Karpas-422 (cell line): Measurements from ENCODE around the gene CARM1. TPM values are rescaled to one million over a fixed set of nuclear protein-coding genes. Genes with fewer than 3 reads are reported as not detected.

ENCODE experiments used
- DNase-seq: peaks from one replicate; pipeline ENCODE4 v3.0.0-alpha.2; 2015
- H2AFZ ChIP-seq: fragments of 200-600 bp; sonication (generic); 2 replicates; pipeline ENCODE4 v1.6.1; 2014; ENCODE audit warnings: antibody characterized with exemption, low read length, mixed read lengths
- H3K27ac ChIP-seq: fragments of 200-600 bp; sonication (generic); 2 replicates; pipeline ENCODE4 v1.5.1; 2014; ENCODE audit warnings: mild to moderate bottlenecking, low read length, moderate library complexity
- H3K27me3 ChIP-seq: fragments of 200-600 bp; sonication (generic); 2 replicates; pipeline ENCODE4 v1.6.1; 2014; ENCODE audit warnings: low read length, mixed read lengths
- H3K36me3 ChIP-seq: fragments of 200-600 bp; sonication (generic); 2 replicates; pipeline ENCODE4 v1.6.1; 2014; ENCODE audit warnings: low read length, mixed read lengths; ENCODE audit not compliant: insufficient read depth
- H3K4me1 ChIP-seq: fragments of 200-600 bp; sonication (generic); 2 replicates; pipeline ENCODE4 v1.6.1; 2014; ENCODE audit warnings: mild to moderate bottlenecking, low read length, mixed read lengths
- H3K4me2 ChIP-seq: fragments of 200-600 bp; sonication (generic); 2 replicates; pipeline ENCODE4 v1.6.1; 2014; ENCODE audit warnings: low read length, low read depth, mild to moderate bottlenecking; ENCODE audit not compliant: poor library complexity, severe bottlenecking
- H3K4me3 ChIP-seq: fragments of 200-600 bp; sonication (generic); 2 replicates; pipeline ENCODE4 v1.5.1; 2014; ENCODE audit warnings: mild to moderate bottlenecking, antibody characterized with exemption, low read length, mixed read lengths
- H3K79me2 ChIP-seq: fragments of 200-600 bp; sonication (generic); 2 replicates; pipeline ENCODE4 v1.6.1; 2014; ENCODE audit warnings: mild to moderate bottlenecking, low read length, mixed read lengths
- H3K9ac ChIP-seq: fragments of 200-600 bp; sonication (generic); 2 replicates; pipeline ENCODE4 v1.6.0; 2014; ENCODE audit warnings: low read length
- H3K9me2 ChIP-seq: fragments of 200-600 bp; sonication (generic), shearing (Covaris generic); replicated peaks from 2 replicates; pipeline ENCODE4 v1.6.0; 2014; ENCODE audit warnings: mild to moderate bottlenecking, low read length, moderate library complexity; ENCODE audit not compliant: insufficient read depth
- H3K9me3 ChIP-seq: fragments of 300-700, 200-600 bp; sonication (generic); 2 replicates; pipeline ENCODE4 v1.6.1; 2014; ENCODE audit warnings: low read length, mixed read lengths
- H4K20me1 ChIP-seq: fragments of 200-600 bp; sonication (generic); 2 replicates; pipeline ENCODE4 v1.6.1; 2014; ENCODE audit warnings: mild to moderate bottlenecking, antibody characterized with exemption, low read length, low read depth; ENCODE audit not compliant: insufficient read depth
- total RNA-seq: library from RNA; depleted of rRNA; stranded (reverse); fragments of >200 nt; shearing (Covaris generic); gene quantifications from 2 replicates; pipeline ENCODE4 v1.2.3, GENCODE V29; 2014; ENCODE audit warnings: low replicate concordance

Gene CARM1
- total RNA-seq, 1 experiment from 2014 or later, result 38.2 TPM

DNA sequence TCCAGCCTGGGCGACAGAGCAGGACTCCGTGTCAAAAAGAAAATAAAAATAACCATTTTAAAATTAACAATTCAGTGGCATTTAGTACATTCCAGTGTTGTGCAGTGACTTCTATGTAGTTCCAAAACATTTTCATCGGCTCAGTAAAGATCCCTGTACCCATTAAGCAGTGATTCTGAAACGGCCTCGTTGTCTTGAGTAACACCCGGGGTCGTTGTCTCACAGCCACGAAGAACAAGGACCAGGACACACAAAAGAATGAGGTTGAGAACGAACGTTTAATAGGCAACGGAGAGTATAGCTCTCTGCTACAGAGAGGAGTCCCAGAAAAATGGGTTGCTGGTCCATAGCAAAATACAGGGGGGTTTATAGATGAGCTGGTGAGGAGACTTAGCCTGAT lies 33.0 kb upstream of the CARM1 start:
- Histone ChIP-seq H3K4me3 (peak overlapping the region; percentile 51), H3K36me3 (no peaks in the 10 kb centered on the region; the same call in 1 of the 2 replicates), H3K9ac (peak overlapping the region; percentile 58), H3K79me2 (no peaks in the 10 kb centered on the region), H3K9me3 (peaks cover 5% of the 10 kb centered on the region; the same call in 1 of the 2 replicates), H3K4me1 (peaks cover 32% of the 10 kb centered on the region), H4K20me1 (no peaks in the 10 kb centered on the region), H3K27me3 (no peaks in the 10 kb centered on the region), H3K4me2 (peak overlapping the region; percentile 64), H3K9me2 (no peaks in the 10 kb centered on the region), H3K27ac (peak overlapping the region; percentile 91), H2AFZ (no peak overlapping the region; the same call in 1 of the 2 replicates)
- no peak for DNase-seq

GRCh38 chr19:10839114-10840050 lies 32.0 kb upstream of the CARM1 start:
- Histone ChIP-seq H4K20me1 (no peaks in the 10 kb centered on the region), H2AFZ (no peak overlapping the region), H3K4me2 (peak overlapping the region; percentile 64), H3K9me3 (peaks cover 5% of the 10 kb centered on the region; the same call in 1 of the 2 replicates), H3K36me3 (no peaks in the 10 kb centered on the region; the same call in 1 of the 2 replicates), H3K4me1 (peaks cover 32% of the 10 kb centered on the region), H3K27ac (peak overlapping the region; percentile 91; the same call in 1 of the 2 replicates), H3K27me3 (no peaks in the 10 kb centered on the region), H3K9ac (no peak overlapping the region), H3K9me2 (no peaks in the 10 kb centered on the region), H3K79me2 (no peaks in the 10 kb centered on the region), H3K4me3 (peak overlapping the region; percentile 51; the same call in 1 of the 2 replicates)
- no peak for DNase-seq

GRCh38 chr19:10842788-10843187 lies 28.6 kb upstream of the CARM1 start:
- no peaks in the 10 kb centered on the region for H3K79me2 ChIP-seq
- H3K36me3 ChIP-seq, result no peaks in the 10 kb centered on the region; the same call in 1 of the 2 replicates
- DNase-seq, result no peak
- H3K9me2 ChIP-seq, result no peaks in the 10 kb centered on the region
- no peak overlapping the region for H3K4me3 ChIP-seq
- peaks cover 16% of the 10 kb centered on the region for H3K4me1 ChIP-seq
- no peak overlapping the region for H3K9ac ChIP-seq
- 0 out of 2 replicates have a peak, but pooled peaks cover 3% of the 10 kb centered on the region for H3K27me3 ChIP-seq
- H3K4me2 ChIP-seq, result no peak overlapping the region
- peaks cover 5% of the 10 kb centered on the region; the same call in 1 of the 2 replicates for H3K9me3 ChIP-seq
- H4K20me1 ChIP-seq, result no peaks in the 10 kb centered on the region
- H2AFZ ChIP-seq, result no peak overlapping the region
- H3K27ac ChIP-seq, result no peak overlapping the region

- peaks cover 6% of the 10 kb centered on the region; the same call in 1 of the 2 replicates for H3K4me1 ChIP-seq
- H3K27me3 ChIP-seq, result 0 out of 2 replicates have a peak, but pooled peaks cover 3% of the 10 kb centered on the region
- no peaks in the 10 kb centered on the region for H3K9me2 ChIP-seq
- no peak overlapping the region for H2AFZ ChIP-seq
- H3K9ac ChIP-seq, result no peak overlapping the region
- no peaks in the 10 kb centered on the region for H3K36me3 ChIP-seq
- H3K4me3 ChIP-seq, result no peak overlapping the region
- H3K9me3 ChIP-seq, result no peaks in the 10 kb centered on the region
- H3K79me2 ChIP-seq, result no peaks in the 10 kb centered on the region
- H3K4me2 ChIP-seq, result no peak overlapping the region
- H4K20me1 ChIP-seq, result no peaks in the 10 kb centered on the region
- no peak overlapping the region for H3K27ac ChIP-seq
- no peak for DNase-seq
These were observed 24.7 kb upstream of the CARM1 start for GRCh38 chr19:10846500-10847202.

DNA sequence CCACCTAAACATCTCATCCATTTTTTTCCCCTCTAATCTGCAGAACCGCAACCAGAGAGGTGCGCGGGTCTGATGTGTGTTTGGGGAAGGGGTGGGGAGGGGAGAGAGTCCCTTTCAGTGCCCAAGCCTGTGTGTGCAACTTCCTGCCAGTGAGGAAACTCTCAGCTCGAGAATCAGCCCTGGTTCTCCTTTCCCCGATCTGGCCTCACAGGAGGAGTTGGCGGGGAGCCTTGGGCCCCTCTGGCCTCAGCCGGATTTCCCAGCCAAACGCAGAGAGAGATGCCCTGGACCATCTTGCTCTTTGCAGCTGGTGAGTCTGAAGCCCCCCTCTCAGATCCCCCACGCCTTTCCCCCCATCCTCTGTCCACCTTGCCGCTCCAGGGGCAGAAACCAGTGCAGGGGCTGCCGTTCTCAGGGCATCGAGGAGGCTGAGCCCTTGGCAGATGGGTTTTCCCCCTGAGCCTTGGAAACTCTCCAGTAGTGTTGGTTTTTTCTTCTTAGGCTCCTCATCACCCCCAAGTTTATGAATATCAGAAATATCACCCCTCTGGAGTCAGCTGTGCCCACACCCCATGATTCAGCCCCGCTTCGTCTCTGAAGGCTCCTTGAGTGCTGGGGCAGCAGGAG lies 23.0 kb upstream of the CARM1 start, which contains the start of gene C19orf38:
Gene C19orf38 (plus strand): TSS at position 186 of the 627 bp plus-strand sequence. CDS start 94 bp downstream, at position 280.
- Histone ChIP-seq H3K79me2 (no peaks in the 10 kb centered on the region), H3K9me2 (no peaks in the 10 kb centered on the region), H3K4me2 (no peak within 1 kb of the TSS), H3K27ac (no peak within 1 kb of the TSS), H3K9ac (peak within 1 kb of the TSS; percentile 38), H3K36me3 (no peaks in the 10 kb centered on the region), H4K20me1 (no peaks in the 10 kb centered on the region), H2AFZ (peak within 1 kb of the TSS; percentile 30; the same call in 1 of the 2 replicates), H3K27me3 (0 out of 2 replicates have a peak, but pooled peaks cover 3% of the 10 kb centered on the region), H3K4me3 (no peak within 1 kb of the TSS), H3K4me1 (peaks cover 6% of the 10 kb centered on the region; the same call in 1 of the 2 replicates), H3K9me3 (no peaks in the 10 kb centered on the region)
- DNase-seq, result no peak

GRCh38 chr19:10850631-10851030 lies 20.7 kb upstream of the CARM1 start:
- Histone ChIP-seq H2AFZ (no peak overlapping the region), H4K20me1 (no peaks in the 10 kb centered on the region), H3K4me1 (peaks cover 6% of the 10 kb centered on the region; the same call in 1 of the 2 replicates), H3K27me3 (0 out of 2 replicates have a peak, but pooled peaks cover 3% of the 10 kb centered on the region), H3K9me3 (no peaks in the 10 kb centered on the region), H3K9ac (no peak overlapping the region), H3K79me2 (no peaks in the 10 kb centered on the region), H3K27ac (no peak overlapping the region), H3K4me3 (no peak overlapping the region), H3K36me3 (no peaks in the 10 kb centered on the region), H3K9me2 (no peaks in the 10 kb centered on the region), H3K4me2 (no peak overlapping the region)
- no peak for DNase-seq

DNA sequence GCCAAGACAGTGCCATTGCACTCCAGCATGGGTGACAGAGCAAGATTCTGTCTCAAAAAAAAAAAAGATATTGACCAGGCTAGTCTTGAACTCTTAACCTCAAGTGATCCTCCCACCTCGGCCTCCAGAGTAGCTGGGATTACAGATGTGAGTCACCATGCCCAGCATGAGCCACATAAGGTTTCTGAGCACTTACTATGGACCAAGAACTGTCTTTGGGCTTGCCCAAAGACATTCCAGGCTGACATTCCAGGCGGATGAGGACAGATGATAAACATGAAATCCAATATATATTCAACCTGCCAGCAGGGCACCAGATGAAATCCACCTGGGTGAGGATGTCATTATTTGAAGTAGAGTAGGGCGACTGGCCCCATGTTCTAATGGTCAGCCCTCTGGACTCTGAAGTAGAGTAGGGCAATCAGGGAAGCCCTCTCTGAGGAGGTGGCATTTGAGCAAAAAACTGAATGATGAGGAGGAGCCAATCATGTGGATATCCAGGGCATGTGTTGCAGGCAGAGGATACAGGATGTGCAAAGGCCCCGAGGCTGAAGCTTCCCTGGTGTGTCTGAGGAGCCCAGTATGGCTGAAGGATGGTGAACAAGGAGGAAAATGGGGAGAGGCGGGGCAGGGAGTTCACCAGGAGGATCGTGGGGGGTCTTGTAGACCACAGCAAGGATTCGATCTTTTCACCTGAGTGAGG lies 19.1 kb upstream of the CARM1 start:
- no peak overlapping the region for H3K27ac ChIP-seq
- no peaks in the 10 kb centered on the region for H3K79me2 ChIP-seq
- H3K4me1 ChIP-seq, result peaks cover 6% of the 10 kb centered on the region; the same call in 1 of the 2 replicates
- H3K27me3 ChIP-seq, result no peaks in the 10 kb centered on the region
- no peak overlapping the region for H3K4me2 ChIP-seq
- no peak overlapping the region for H3K4me3 ChIP-seq
- no peaks in the 10 kb centered on the region for H4K20me1 ChIP-seq
- DNase-seq, result no peak
- no peaks in the 10 kb centered on the region for H3K9me3 ChIP-seq
- no peak overlapping the region for H2AFZ ChIP-seq
- H3K9me2 ChIP-seq, result no peaks in the 10 kb centered on the region
- H3K36me3 ChIP-seq, result no peaks in the 10 kb centered on the region
- H3K9ac ChIP-seq, result no peak overlapping the region
